KOPT-K1 (cell line): ENCODE measurements around the gene MMP2.

Source experiments
- H3K27ac ChIP-seq: fragments of 200-600 bp; sonication (generic); 2 replicates; pipeline ENCODE4 v1.5.1; 2016; ENCODE audit warnings: antibody characterized with exemption, mild to moderate bottlenecking, low read depth, low read length; ENCODE audit not compliant: poor library complexity, severe bottlenecking
- H3K36me3 ChIP-seq: fragments of 200-600 bp; sonication (generic); 2 replicates; pipeline ENCODE4 v1.5.1; 2017; ENCODE audit warnings: antibody characterized with exemption, mild to moderate bottlenecking, low read length, moderate library complexity; ENCODE audit not compliant: insufficient read depth
- H3K9me3 ChIP-seq: fragments of 200-600 bp; sonication (generic); 2 replicates; pipeline ENCODE4 v1.5.1; 2017; ENCODE audit warnings: antibody characterized with exemption, low read length, mild to moderate bottlenecking; ENCODE audit not compliant: insufficient read depth, poor library complexity, severe bottlenecking

The MMP2 gene

DNA sequence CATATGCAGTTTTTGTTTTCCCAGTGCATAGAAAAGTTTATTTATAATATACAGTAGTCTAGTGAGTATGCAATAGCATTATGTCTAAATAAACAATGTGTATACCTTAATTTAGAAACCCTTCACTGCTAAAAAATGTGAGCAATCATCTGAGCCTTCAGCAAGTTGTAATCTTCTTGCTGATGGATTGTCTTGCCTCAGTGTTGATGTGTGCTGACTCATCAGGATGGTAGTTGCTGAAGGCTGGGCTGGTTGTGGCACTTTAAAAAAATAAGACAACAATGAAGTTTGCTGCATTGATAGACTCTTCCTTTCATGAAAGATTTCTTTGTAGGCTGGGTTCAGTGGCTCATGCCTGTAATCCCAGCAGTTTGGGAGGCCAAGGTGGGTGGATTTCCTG, 73.6 kb downstream of the MMP2 start:
- H3K36me3 ChIP-seq = no peaks in the 10 kb centered on the region
- no peak overlapping the region for H3K27ac ChIP-seq
- H3K9me3 ChIP-seq = no peaks in the 10 kb centered on the region

DNA sequence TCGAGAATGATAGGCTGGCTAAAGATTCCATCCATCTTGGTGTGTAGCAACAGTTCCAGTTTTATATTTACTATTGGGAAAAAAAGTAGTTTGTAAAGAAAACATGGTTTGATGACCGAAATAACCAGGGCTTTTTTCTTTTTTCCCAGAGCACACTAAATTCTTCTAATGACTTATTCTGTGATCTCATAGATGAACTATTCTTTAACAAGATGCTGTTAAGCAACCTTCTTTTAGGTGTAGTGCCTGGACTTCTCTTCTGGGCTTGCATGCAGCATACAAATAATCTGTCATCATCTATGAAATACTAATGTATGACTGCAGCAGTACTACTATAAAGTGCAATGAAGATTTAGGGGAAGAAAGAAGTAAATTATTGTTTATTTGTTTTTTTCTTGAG, 76.4 kb downstream of the MMP2 start:
- Histone ChIP-seq H3K36me3 (no peaks in the 10 kb centered on the region), H3K27ac (no peak overlapping the region), H3K9me3 (no peaks in the 10 kb centered on the region)
